Suprapubic skin (tissue), 3 donors: Measurements from ENCODE around the gene EPB41L2.

Experiments used
- CTCF ChIP-seq, 2 donors: fragments of 200-600 bp in 1 of 2; fragments of 450-650 bp in 1 of 2; sonication (generic) in 1 of 2; IDR thresholded peaks; one replicate each; pipeline ENCODE4 v1.5.1; 2016 to 2019; ENCODE audit warnings: antibody characterized with exemption in 2 of 2, mild to moderate bottlenecking in 1 of 2, moderate library complexity in 1 of 2
- POLR2A ChIP-seq, 2 donors: fragments of 450-650 bp; IDR thresholded peaks; one replicate each; pipeline ENCODE4 v1.6.1; 2017; ENCODE audit warnings: antibody characterized with exemption in 2 of 2, mild to moderate bottlenecking in 2 of 2, moderate library complexity in 2 of 2

- TF ChIP-seq CTCF (IDR thresholded peaks at IDR 0.05) (no peak), POLR2A (IDR thresholded peaks at IDR 0.05) (no peak)
These were observed 154.1 kb downstream of the EPB41L2 start for GRCh38 chr6:130908958-130909357.
